NB4 (cell line): ENCODE data around the gene NT5C1A.
A peak's percentile ranks its signal among the peaks of the same experiment; 100 is the strongest.

Source experiments
- DNase-seq: peaks from one replicate; pipeline ENCODE4 v3.0.0; 2010; ENCODE audit warnings: low read depth
- H3K4me3 ChIP-seq: one replicate; pipeline ENCODE4 v1.5.1; 2011; ENCODE audit warnings: mild to moderate bottlenecking, low read depth, low read length, moderate library complexity
- MYC ChIP-seq: IDR thresholded peaks from 2 replicates; pipeline ENCODE4 v1.6.1; 2011; ENCODE audit warnings: low read depth, low read length
- POLR2A ChIP-seq: IDR thresholded peaks from 2 replicates; pipeline ENCODE4 v1.6.1; 2011; ENCODE audit warnings: mild to moderate bottlenecking; ENCODE audit not compliant: insufficient read length; ENCODE audit errors: extremely low read depth
- TF ChIP-seq, protein P1 (sequence below): IDR thresholded peaks from one replicate; pipeline ENCODE4 v1.5.1; 2012; ENCODE audit warnings: low read depth, low read length
- TF ChIP-seq, protein P2 (sequence below): IDR thresholded peaks from 2 replicates; pipeline ENCODE4 v1.6.1; 2011; ENCODE audit warnings: low read depth, low read length

The NT5C1A gene

DNA sequence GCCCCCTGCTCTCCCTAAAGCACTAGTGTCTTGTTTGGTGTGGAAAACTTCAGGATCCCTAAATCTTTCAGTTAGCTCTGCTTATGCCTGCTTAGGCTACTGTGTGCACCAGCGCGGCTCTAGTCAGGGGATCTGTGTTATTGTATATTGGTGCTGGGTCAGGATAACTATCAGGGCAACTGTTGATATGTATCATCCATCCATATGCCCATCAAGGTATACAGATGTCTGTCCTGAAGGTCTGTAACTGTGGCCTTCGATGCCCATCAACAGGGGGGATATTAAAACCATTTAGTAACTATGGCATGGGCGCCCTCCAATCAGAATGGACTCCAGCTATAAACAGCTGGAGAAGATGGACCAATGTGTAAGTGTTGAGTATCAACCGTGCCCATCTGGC, 12.4 kb downstream of the NT5C1A start:
- TF ChIP-seq MYC (no peak), POLR2A (no peak)
- TF ChIP-seq, protein P1, sequence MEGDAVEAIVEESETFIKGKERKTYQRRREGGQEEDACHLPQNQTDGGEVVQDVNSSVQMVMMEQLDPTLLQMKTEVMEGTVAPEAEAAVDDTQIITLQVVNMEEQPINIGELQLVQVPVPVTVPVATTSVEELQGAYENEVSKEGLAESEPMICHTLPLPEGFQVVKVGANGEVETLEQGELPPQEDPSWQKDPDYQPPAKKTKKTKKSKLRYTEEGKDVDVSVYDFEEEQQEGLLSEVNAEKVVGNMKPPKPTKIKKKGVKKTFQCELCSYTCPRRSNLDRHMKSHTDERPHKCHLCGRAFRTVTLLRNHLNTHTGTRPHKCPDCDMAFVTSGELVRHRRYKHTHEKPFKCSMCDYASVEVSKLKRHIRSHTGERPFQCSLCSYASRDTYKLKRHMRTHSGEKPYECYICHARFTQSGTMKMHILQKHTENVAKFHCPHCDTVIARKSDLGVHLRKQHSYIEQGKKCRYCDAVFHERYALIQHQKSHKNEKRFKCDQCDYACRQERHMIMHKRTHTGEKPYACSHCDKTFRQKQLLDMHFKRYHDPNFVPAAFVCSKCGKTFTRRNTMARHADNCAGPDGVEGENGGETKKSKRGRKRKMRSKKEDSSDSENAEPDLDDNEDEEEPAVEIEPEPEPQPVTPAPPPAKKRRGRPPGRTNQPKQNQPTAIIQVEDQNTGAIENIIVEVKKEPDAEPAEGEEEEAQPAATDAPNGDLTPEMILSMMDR, result no peak
- TF ChIP-seq, protein P2, sequence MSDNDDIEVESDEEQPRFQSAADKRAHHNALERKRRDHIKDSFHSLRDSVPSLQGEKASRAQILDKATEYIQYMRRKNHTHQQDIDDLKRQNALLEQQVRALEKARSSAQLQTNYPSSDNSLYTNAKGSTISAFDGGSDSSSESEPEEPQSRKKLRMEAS, result no peak
- no peak for DNase-seq
- no peak overlapping the region for H3K4me3 ChIP-seq

DNA sequence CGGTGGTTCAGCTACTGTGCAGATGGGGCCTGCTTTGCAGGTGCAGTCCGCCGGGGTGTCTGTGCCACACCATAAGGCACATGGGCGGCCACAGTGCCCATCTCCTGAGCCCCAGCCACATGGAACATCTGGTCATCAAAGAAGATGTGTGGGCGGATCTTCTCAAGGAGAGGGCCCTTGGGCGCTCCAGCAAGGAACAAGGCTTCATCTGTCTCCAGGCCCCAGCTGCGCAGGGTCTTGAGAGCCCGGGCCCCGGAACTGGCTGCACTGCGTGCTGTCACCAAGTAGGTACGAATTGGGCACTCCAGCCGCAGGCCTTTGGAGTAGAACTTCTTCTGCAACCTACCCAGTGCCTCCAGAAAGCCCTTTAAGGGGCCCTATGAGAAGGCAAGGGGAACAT, 12.8 kb downstream of the NT5C1A start:
- TF ChIP-seq, protein P1, result no peak
- TF ChIP-seq POLR2A (no peak), MYC (no peak)
- TF ChIP-seq, protein P2, result no peak
- DNase-seq, result no peak
- H3K4me3 ChIP-seq, result no peak overlapping the region

DNA sequence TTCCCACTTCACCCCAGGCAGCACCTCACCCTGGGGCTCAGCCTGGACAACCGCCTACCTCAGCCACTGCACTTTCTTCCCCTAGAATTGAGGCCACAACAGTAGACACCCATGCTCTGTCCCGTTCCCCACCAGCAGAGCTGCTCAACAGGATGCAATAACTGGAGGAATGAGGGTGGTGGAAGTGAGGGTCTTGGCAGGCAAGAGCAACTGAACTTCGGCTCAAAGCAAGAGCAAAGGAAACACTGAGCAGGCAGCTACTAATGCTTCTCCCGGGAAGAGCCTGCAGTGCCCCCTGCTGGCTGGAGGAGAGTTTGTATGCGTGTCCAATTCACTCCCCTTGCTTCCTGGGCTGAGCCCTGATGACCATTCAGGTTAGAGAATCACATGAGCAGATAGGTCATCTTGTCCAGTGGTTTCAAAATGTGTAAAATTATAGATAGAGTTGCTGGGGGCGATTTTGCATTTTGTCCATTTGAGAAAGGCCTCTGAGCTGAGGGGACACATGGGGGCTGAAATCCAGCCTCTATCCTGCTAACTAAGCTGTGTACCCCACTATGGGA, 13.9 kb downstream of the NT5C1A start:
- TF ChIP-seq MYC, result no peak
- TF ChIP-seq, protein P2, result peak; percentile 43; the same call in 1 of the 2 replicates
- TF ChIP-seq, protein P1, result peak; percentile 84
- TF ChIP-seq POLR2A, result no peak
- peak; percentile 82 for DNase-seq
- H3K4me3 ChIP-seq, result no peak overlapping the region

DNA sequence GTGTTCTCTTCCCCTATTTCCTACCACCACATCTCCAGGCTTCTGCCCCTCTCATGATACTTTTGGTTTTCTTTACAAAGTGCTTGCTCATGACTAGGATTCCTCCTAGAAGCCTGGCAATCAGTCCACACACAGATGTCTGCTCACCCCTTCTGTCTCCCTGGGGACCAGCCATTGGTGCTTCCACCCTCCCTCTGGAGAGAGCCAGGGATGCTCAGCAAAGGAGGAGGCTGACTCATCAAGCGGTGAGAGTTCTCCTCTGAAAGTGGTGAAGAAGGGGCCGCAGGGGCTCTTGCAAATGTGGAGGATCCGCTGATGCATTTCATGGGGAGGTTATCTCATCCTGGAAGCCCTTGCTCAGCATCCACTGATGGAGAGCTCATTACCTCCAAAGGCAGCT, 14.5 kb downstream of the NT5C1A start:
- DNase-seq, result peak; percentile 44
- H3K4me3 ChIP-seq, result no peak overlapping the region
- TF ChIP-seq, protein P1, result no peak
- TF ChIP-seq POLR2A (no peak), MYC (no peak)
- TF ChIP-seq, protein P2, result no peak

DNA sequence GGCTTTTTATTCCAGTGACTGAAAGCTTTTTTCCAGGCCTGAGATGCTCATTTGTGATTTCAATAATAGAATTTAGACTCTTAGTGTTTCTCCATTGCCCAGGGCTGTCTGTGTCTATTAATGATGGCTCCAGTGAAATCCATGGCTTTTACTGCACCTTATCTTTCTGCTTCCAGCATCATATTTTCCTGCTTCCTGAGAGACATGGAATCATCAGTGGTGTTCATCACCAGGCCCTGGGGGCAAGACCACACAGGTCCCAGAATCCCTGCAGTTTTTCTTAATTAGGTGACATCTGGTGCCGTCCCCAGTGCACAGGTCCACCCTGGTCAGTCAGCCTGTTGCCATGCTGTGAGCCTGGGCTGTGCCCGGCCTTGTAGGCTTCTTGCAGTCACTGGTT, 15.5 kb downstream of the NT5C1A start:
- no peak overlapping the region for H3K4me3 ChIP-seq
- TF ChIP-seq, protein P2, result no peak
- TF ChIP-seq POLR2A (no peak), MYC (no peak)
- TF ChIP-seq, protein P1, result no peak
- DNase-seq, result no peak
